Measurements from ENCODE around the gene ZNF660.
"Not testable (repeated sequence)": the region's sequence is repeated elsewhere in the genome, so short reads cannot be mapped to it uniquely, and the experiment has no call there.

Gene ZNF660

DNA sequence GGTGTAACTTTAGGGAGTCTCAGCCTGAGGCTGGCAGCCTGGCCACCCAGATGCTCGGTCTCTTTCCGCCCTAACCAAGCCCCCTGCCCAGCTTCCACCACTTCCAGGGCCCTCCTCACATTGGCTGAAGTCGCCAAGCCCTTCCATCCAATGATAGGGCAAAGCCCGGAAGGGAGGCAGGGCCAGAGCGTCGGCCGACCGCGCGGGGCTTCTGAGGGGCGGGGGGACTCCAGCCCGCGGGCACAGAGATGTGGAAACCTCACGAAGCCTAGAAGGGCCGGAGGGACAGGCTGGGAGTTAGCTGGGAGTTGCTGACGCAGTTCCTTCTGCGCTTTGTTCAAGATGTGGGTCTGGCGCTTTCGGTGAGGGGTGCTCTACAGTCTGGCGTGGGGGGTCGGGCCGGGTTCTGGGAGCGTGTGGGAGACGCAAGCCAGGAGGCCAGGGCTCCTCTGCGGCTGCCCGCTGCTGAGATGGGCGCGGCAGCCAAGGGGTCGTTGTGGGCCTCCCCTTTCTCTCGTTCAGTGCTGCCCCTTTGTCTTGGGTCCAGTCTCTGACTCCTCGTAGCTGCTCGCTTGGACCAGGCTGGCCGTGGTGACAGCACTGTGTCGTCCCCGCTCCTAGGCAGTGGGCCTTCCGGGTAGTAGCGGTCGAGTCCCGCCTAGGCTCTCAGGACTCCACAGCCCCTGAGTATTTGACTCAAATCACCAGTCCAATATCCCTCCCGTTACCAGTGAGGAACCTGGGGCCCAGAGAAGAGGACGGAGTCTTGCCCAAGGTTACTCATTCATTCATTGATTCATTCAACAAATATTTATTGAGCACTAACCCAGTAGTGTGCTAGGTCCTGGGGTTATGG lies at the start of gene ZNF660:
ZNF660 (plus strand) TSS at position 319 of the 856 bp plus-strand sequence. CDS start 9,230 bp downstream, outside the sequence.
- ChIA-PET POLR2A (no interaction called here), CTCF (no interaction called here)
- TF ChIP-seq TARDBP (IDR thresholded peaks at IDR 0.05): no peak
- no peak for TF ChIP-seq BHLHE40 (IDR thresholded peaks at IDR 0.05; ENCODE audit: borderline replicate concordance)
- no peak for TF ChIP-seq FOXM1 (IDR thresholded peaks at IDR 0.05; ENCODE audit: borderline replicate concordance)
- no peak for TF ChIP-seq CTBP1 (IDR thresholded peaks at IDR 0.05; ENCODE audit: borderline replicate concordance)
- TF ChIP-seq FOXA1 (IDR thresholded peaks at IDR 0.05): no peak
- no peak for TF ChIP-seq LEF1 (IDR thresholded peaks at IDR 0.05; ENCODE audit: borderline replicate concordance)
- TF ChIP-seq NFRKB (IDR thresholded peaks at IDR 0.05): no peak
- TF ChIP-seq, protein P1, sequence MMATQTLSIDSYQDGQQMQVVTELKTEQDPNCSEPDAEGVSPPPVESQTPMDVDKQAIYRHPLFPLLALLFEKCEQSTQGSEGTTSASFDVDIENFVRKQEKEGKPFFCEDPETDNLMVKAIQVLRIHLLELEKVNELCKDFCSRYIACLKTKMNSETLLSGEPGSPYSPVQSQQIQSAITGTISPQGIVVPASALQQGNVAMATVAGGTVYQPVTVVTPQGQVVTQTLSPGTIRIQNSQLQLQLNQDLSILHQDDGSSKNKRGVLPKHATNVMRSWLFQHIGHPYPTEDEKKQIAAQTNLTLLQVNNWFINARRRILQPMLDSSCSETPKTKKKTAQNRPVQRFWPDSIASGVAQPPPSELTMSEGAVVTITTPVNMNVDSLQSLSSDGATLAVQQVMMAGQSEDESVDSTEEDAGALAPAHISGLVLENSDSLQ (IDR thresholded peaks at IDR 0.05): no peak
- DNase-seq (ENCODE audit: extremely low spot score): no peak

DNA sequence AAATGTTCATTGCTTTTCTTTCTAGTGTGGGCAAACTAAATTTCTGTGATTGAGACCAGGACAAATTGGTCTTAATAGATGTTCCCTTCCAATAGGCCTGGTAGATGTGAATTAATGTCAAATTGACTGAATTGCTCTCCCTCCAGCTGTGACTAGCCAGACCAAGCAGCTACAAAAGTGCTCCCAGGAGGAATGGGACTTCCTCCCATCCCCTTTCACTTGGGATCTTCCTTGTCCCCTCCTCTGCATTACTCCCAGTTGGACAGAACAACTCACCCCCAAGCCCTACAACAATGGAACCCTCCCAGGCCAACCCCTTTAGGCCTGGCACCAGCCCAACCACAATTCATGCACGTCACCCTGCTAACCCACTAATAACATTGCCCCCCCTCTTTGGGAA lies 49.4 kb upstream of the ZNF660 start:
- ChIA-PET POLR2A (no interaction called here), CTCF (no interaction called here)
- DNase-seq (ENCODE audit: extremely low spot score): no peak
- no peak for TF ChIP-seq CTBP1 (IDR thresholded peaks at IDR 0.05; ENCODE audit: borderline replicate concordance)
- TF ChIP-seq ARNT (IDR thresholded peaks at IDR 0.05): no peak

DNA sequence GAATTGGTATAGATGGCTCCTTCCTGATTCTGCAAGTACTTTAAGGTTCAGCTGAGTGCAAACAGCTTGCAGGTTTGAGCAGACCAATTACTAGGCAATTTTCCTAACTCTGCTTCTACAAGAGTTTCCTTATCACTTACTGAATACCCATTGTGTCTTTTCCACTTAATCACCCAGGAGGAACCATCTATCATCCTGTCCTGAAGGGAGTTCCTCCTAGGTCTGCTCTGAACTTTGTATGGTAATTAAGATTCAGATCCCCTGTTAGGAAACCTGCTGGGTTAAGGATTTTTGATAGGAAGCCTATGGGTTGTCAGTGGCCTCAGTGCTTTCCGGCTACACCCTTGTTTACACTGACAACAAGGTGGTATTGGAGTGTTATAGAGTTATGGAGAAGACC lies 40.0 kb upstream of the ZNF660 start:
- DNase-seq (ENCODE audit: extremely low spot score); CTCF ChIA-PET; POLR2A ChIA-PET: not testable (repeated sequence)

DNA sequence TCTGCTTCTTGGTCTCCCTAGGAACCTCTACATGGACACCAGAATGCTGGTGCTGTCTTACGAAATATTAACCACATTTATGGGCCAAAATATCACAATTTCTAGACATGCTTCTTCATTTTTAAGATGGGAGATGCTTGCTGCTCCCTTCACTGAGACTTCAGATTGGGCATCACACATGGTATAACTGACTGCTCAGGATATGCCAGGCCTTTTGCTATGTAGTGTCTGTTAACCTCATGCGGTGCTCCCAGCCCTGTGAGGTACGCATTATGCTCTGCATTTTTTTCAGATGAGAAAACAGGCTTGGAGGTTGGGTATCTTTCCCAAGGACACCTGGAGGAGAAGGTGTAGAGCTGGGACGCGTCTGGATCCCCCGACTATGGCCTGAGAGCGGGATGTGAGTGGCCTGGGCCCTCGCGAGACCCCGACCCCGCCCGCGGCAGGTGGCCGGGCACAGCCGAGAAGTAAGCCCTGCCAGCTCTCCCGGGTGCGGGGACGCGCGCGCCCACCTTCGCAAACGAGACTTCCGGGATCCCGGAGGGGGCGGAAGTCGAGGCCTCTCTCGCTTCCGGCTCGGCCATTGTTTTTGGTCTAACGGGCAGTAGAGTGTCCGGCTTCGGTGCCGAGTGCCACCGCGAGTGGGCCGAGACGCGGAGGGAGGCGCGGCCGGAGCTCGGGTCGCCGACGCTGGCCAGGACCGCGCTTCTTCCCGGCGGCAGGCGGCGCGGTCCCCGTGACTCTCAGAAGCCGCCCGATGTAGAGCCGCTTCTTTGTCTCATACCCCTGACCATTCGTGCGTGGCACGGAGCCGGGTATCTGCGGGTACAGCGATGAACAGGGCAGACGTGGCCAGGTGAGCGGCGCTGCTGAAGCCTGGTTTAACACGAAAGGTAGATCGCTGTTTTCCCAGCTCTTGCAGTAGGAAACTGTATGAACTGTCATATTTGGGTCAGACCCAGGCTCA lies 29.9 kb upstream of the ZNF660 start, which contains the start of gene ZKSCAN7:
ZKSCAN7 (plus strand) TSS at position 568 of the 967 bp plus-strand sequence. CDS start 1,855 bp downstream, outside the sequence.
- no peak for TF ChIP-seq LEF1 (IDR thresholded peaks at IDR 0.05; ENCODE audit: borderline replicate concordance)
- POLR2A ChIA-PET: no interaction called here
- CTCF ChIA-PET: no interaction called here
- no peak for DNase-seq (ENCODE audit: extremely low spot score)

DNA sequence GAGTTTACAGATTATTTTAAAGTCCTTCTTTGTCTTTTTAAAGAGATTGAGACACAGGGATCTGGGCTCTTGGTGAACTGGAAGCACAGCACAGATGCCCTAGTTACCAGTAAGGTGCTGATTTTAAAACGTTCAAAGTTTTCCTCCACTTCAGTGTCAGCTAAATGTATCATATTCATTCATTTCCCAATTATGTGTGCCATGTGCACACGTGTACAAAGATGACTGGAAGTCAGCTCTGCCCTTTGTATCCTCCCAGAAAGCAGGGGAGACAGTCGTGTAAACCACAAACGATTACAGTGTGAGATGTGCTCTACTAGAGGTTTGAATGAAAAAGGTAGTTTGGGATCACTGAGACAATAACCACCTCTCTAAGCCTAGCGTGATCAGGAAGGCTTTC lies 29.0 kb upstream of the ZNF660 start:
- TF ChIP-seq L3MBTL2 (conservative IDR thresholded peaks at IDR 0.05): no peak
- no peak for TF ChIP-seq LEF1 (IDR thresholded peaks at IDR 0.05; ENCODE audit: borderline replicate concordance)
- no peak for TF ChIP-seq SUZ12 (IDR thresholded peaks at IDR 0.05)
- no peak for TF ChIP-seq ZNF384 (IDR thresholded peaks at IDR 0.05)
- TF ChIP-seq ARNT (IDR thresholded peaks at IDR 0.05): no peak
- TF ChIP-seq BHLHE40 (IDR thresholded peaks at IDR 0.05; ENCODE audit: borderline replicate concordance): no peak
- TF ChIP-seq FOXK2 (IDR thresholded peaks at IDR 0.05): no peak
- TF ChIP-seq, protein P1 (IDR thresholded peaks at IDR 0.05): no peak
- no peak for TF ChIP-seq TARDBP (IDR thresholded peaks at IDR 0.05)
- no peak for TF ChIP-seq HDGF (IDR thresholded peaks at IDR 0.05; ENCODE audit: borderline replicate concordance)
- TF ChIP-seq ELF4 (IDR thresholded peaks at IDR 0.05): no peak
- no peak for TF ChIP-seq FOXA1 (IDR thresholded peaks at IDR 0.05)
- no peak for TF ChIP-seq CTBP1 (IDR thresholded peaks at IDR 0.05; ENCODE audit: borderline replicate concordance)
- ChIA-PET CTCF (no interaction called here), POLR2A (no interaction called here)
- no peak for DNase-seq (ENCODE audit: extremely low spot score)

DNA sequence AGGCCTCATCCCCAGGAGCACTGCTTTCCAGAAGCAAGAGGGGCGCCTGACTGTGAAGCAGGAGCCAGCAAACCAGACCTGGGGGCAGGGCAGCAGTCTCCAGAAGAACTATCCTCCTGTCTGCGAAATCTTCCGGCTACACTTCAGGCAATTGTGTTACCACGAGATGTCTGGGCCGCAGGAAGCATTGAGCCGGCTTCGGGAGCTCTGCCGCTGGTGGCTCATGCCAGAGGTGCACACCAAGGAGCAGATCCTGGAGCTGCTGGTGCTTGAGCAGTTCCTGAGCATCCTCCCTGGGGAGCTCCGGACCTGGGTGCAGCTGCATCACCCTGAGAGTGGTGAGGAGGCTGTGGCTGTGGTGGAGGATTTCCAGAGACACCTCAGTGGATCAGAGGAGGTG lies 27.7 kb upstream of the ZNF660 start:
- DNase-seq (ENCODE audit: extremely low spot score): no peak
- CTCF ChIA-PET: no interaction called here
- TF ChIP-seq BHLHE40 (IDR thresholded peaks at IDR 0.05; ENCODE audit: borderline replicate concordance) (no peak), HDGF (IDR thresholded peaks at IDR 0.05; ENCODE audit: borderline replicate concordance) (no peak), ELF4 (IDR thresholded peaks at IDR 0.05) (no peak), ARNT (IDR thresholded peaks at IDR 0.05) (no peak), CTBP1 (IDR thresholded peaks at IDR 0.05; ENCODE audit: borderline replicate concordance) (no peak), FOXK2 (IDR thresholded peaks at IDR 0.05) (no peak), SUZ12 (IDR thresholded peaks at IDR 0.05) (no peak), NFRKB (IDR thresholded peaks at IDR 0.05) (no peak), TARDBP (IDR thresholded peaks at IDR 0.05) (no peak), ZNF384 (IDR thresholded peaks at IDR 0.05) (no peak)
- TF ChIP-seq, protein P1 (IDR thresholded peaks at IDR 0.05): no peak
- POLR2A ChIA-PET: no interaction called here

DNA sequence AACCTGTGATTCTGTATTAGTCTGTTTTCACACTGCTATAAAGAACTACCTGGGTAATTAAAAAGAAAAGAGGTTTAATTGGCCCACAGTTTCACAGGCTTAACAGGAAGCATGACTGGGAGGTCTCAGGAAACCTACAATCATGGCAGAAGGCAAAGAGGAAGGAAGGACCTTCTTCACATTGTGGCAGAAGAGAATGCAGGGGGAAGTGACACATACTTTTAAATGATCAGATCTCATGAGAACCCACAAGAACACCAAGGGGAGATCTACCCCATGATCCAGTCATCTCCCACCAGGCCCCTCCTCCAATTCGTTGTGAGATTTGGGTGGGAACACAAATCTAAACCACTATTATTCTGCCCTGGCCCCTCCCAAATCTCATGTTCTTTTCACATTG lies 23.7 kb upstream of the ZNF660 start:
- DNase-seq (ENCODE audit: extremely low spot score): no peak
- ChIA-PET CTCF (no interaction called here), POLR2A (no interaction called here)
- TF ChIP-seq HDGF (IDR thresholded peaks at IDR 0.05; ENCODE audit: borderline replicate concordance): no peak
- TF ChIP-seq ELF4 (IDR thresholded peaks at IDR 0.05): no peak
- TF ChIP-seq CTBP1 (IDR thresholded peaks at IDR 0.05; ENCODE audit: borderline replicate concordance): no peak
- TF ChIP-seq, protein P1 (IDR thresholded peaks at IDR 0.05): no peak
- TF ChIP-seq SUZ12 (IDR thresholded peaks at IDR 0.05): no peak
- no peak for TF ChIP-seq TARDBP (IDR thresholded peaks at IDR 0.05)
- TF ChIP-seq NFRKB (IDR thresholded peaks at IDR 0.05): no peak
- no peak for TF ChIP-seq L3MBTL2 (conservative IDR thresholded peaks at IDR 0.05)
- TF ChIP-seq ZNF384 (IDR thresholded peaks at IDR 0.05): no peak
- TF ChIP-seq ARNT (IDR thresholded peaks at IDR 0.05): no peak
- TF ChIP-seq LEF1 (IDR thresholded peaks at IDR 0.05; ENCODE audit: borderline replicate concordance): no peak
- TF ChIP-seq BHLHE40 (IDR thresholded peaks at IDR 0.05; ENCODE audit: borderline replicate concordance): no peak
- no peak for TF ChIP-seq FOXA1 (IDR thresholded peaks at IDR 0.05)
